AG09319 (cell line): ENCODE results near the gene STRA8.

Experiments used
- DNase-seq: peaks from one replicate; pipeline ENCODE4 v3.0.0-alpha.2; 2010; ENCODE audit warnings: low read depth; ENCODE audit errors: extremely low read depth
- CTCF ChIP-seq: IDR thresholded peaks from 2 replicates; pipeline ENCODE4 v1.5.1; 2011; ENCODE audit warnings: low read depth, mild to moderate bottlenecking, inconsistent platforms, low read length, moderate library complexity

Gene STRA8, protein sequence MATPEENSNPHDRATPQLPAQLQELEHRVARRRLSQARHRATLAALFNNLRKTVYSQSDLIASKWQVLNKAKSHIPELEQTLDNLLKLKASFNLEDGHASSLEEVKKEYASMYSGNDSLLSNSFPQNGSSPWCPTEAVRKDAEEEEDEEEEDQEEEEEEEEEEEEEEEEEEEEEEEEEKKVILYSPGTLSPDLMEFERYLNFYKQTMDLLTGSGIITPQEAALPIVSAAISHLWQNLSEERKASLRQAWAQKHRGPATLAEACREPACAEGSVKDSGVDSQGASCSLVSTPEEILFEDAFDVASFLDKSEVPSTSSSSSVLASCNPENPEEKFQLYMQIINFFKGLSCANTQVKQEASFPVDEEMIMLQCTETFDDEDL

DNA sequence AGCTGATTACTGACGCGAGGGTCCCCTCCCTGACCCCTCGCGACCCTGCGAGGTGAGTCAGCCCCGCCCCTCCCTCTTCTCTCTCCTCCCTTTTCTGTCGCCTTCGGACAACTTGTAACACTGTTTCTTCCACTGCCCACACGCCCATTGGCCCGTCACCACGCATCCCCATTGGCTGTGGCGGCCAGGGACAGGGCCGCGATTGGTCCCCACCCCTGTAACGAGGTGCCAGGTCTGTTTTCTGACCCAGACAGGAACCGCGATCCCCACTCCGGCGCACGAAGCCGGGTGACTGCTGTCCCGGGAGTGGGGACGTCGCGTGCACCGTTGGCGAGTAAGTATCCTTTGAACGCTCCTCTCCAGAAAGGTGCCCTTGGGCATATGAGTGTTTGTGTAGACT lies at the start of gene STRA8:
Gene STRA8 (plus strand): TSS at position 269 of the 400 bp plus-strand sequence. CDS start 6,687 bp downstream, outside the sequence.
- TF ChIP-seq CTCF: no peak
- no peak for DNase-seq

GRCh38 chr7:135184254-135184841 lies 49.3 kb upstream of the STRA8 start:
- TF ChIP-seq CTCF: no peak
- DNase-seq: no peak

DNA sequence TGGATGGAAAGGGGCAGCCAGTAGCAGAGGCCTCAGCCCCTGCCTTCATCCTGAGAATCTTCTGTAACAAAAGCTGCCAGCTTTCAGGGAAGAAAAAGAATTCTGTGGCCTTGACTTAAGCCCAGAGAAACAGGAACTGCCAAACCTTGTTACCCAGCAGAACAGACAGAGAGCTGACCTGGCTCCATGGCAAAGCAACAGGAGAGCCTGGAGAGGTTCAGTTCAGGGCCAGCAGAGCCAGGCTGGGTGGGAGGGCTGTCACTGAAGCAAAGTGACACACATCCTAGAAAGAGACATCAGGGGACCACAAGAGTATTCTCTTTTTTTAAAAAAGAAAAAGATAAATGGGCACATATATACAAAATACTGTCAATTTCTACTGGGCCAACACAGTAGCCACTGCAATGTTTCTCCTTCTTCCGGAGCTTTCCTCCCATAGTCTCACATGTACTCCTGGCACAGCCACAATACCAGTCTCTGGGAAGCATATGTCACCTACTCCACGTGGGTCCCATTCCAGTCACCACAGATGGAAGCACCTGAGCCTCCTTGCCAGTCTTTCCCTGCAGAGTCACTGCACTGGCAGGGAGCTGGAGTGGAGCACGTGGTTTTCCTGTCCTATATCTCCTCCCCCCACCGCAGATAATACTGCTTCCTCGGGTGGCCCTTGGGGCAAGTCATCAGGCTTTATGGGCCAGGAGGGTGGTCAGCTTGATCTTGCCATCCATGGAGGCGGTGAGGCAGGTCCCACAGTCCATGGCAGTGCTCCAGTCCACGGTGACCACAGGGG lies 48.0 kb upstream of the STRA8 start:
- no peak for TF ChIP-seq CTCF
- no peak for DNase-seq

DNA sequence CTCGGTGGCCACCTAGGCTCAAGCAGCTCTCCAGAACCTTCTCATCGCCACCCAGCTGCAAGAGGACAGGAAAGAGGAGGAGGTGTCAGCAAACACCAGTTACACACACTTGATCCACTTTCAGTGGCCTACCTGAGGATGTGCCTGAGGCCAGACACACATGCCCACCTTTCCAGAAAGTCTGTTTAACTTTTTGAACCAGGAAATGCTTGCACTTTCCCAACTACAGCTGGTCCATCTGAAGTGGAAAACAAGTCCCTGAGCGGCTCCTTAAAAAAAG lies 47.4 kb upstream of the STRA8 start:
- no peak for DNase-seq
- TF ChIP-seq CTCF: no peak

- no peak for DNase-seq
- TF ChIP-seq CTCF: no peak
Measured at GRCh38 chr7:135186841-135187253, 46.8 kb upstream of the STRA8 start.

DNA sequence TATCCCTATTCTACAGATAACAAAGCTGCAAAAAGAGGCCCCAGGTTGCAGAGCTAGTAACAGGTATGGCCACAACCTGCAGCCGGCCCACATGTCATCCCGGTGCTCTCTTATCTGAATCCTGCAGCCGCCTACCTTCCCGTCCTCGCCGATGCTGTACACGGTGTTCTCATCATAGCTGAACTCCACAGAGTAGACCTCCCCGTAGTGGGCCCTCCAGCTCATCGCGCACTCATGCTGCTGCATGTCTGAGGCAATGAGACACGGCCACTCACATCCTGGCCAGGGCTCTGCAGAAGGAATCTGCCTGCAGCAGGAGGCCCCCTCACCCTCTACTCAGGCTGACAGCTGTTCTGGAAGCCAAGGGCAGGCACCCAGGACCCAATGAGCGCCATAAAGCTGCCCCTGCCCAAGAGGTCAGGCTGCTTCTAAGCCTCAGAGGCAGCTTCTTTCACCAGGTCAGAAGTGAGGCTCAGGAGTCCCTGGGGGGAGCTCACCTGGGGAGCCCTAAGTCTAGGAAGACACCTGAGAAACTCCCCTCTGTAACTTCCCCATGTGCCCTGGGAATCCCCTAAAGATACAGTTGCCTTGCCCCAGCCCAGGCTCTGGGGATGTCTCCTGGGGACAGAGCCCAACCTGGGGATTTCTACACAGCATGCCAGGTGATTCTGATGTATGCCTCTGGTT lies 45.2 kb upstream of the STRA8 start:
- no peak for DNase-seq
- TF ChIP-seq CTCF: no peak

DNA sequence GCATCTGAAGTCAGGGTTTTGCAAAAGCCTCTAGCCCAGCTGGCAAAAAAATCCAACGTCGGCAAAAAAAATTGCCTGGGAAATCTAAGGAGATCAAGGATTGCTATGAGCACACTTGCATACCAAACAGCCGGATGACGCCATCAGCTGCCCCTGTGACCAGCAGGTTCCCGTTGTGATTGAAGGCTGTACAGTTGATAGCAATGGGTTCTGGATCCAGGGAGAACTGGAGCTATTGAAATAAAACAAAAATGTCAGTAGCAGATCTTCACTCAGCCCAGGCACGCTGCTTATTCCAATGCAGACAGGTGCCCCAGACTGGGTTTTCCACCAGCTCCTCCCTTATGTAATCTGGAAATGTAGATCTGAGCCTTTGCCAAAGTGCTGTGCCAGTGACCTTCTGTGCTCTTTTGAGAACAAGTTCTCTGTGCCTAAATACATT lies 44.4 kb upstream of the STRA8 start:
- no peak for DNase-seq
- no peak for TF ChIP-seq CTCF
